HCT116 (cell line): ENCODE measurements around the gene PARM1.

ENCODE experiments used
- CBX3 ChIP-seq: IDR thresholded peaks from 2 replicates; pipeline ENCODE4 v1.6.1; 2012; ENCODE audit warnings: low read depth
- CTCF ChIP-seq, 3 experiments: fragments of 200-600 bp in 1 of 3; sonication (generic) in 1 of 3; IDR thresholded peaks in 2 of 3; conservative IDR thresholded peaks in 1 of 3; 2 replicates each; pipeline ENCODE4 v1.5.1; 2012 to 2017; ENCODE audit warnings: low read depth in 2 of 3, low read length in 2 of 3, antibody characterized with exemption in 1 of 3, borderline replicate concordance in 1 of 3, control low read depth in 1 of 3, mild to moderate bottlenecking in 1 of 3, mixed read lengths in 1 of 3, mixed run types in 1 of 3, moderate library complexity in 1 of 3; ENCODE audit not compliant: insufficient read depth in 1 of 3
- FOSL1 ChIP-seq: IDR thresholded peaks from 2 replicates; pipeline ENCODE4 v1.6.1; 2012; ENCODE audit warnings: low read depth
- JUND ChIP-seq: IDR thresholded peaks from 2 replicates; pipeline ENCODE4 v1.6.1; 2012
- POLR2A ChIP-seq: IDR thresholded peaks from 2 replicates; pipeline ENCODE4 v1.7.0; 2011; ENCODE audit warnings: borderline replicate concordance; ENCODE audit not compliant: insufficient read depth, insufficient read length; ENCODE audit errors: extremely low read depth
- POLR2AphosphoS5 ChIP-seq: IDR thresholded peaks from 2 replicates; pipeline ENCODE4 v1.6.1; 2011; ENCODE audit warnings: mild to moderate bottlenecking, low read depth, low read length, moderate library complexity

- no peak for TF ChIP-seq JUND
- no peak for TF ChIP-seq CTCF (IDR thresholded peaks at IDR 0.05 in 2 of 3, conservative IDR thresholded peaks at IDR 0.05 in 1 of 3; ENCODE audit: borderline replicate concordance in 1 of 3, insufficient read depth in 1 of 3, low read depth in 2 of 3, low read length in 2 of 3)
- TF ChIP-seq POLR2A: no peak
- TF ChIP-seq POLR2AphosphoS5: no peak
- TF ChIP-seq CBX3: no peak
- no peak for TF ChIP-seq FOSL1
Observed at GRCh38 chr4:74884266-74884665, 48.6 kb upstream of the PARM1 start.
